ENCODE measurements around the gene MARK3.

MARK3 gene

DNA sequence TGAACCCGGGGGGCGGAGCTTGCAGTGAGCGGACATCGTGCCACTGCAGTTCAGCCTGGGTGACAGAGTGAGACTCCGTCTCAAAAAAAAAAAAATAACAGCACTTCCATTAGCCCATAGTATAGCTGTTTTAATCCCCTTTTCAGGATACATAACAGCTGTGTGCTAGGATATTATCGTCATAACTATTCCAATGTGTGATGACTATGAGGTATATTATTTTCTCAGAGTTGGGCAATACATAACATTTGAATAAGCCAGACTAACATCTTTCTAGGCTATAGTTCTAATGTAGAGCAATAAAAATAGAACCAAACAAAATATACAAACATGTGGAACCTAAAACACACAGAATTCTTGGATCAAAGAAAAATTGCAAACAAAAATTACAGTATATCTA lies 57.1 kb downstream of the MARK3 start:
- DNase-seq (ENCODE audit: low spot score), result no peak

DNA sequence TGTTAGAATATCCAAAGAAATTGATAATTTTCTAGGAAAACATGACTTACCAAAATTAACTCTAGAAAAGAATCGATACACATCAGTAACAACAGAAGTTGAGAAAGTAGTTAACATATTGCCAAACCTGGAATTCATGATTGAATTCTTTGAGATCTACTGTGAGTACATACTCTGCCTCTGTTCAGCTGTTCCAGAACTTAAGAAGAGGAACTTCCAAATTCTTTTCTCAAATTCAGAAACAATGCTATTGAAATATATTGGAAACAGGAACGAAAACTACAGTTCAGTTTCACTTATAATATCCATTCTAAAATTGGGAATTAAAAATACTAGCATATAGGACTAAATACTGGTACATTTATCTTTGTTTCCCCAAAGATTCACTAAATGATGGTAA lies 57.9 kb downstream of the MARK3 start:
- DNase-seq (ENCODE audit: low spot score), result no peak

GRCh38 chr14:103444837-103445524 lies 59.8 kb downstream of the MARK3 start:
- DNase-seq (ENCODE audit: low spot score), result no peak

DNA sequence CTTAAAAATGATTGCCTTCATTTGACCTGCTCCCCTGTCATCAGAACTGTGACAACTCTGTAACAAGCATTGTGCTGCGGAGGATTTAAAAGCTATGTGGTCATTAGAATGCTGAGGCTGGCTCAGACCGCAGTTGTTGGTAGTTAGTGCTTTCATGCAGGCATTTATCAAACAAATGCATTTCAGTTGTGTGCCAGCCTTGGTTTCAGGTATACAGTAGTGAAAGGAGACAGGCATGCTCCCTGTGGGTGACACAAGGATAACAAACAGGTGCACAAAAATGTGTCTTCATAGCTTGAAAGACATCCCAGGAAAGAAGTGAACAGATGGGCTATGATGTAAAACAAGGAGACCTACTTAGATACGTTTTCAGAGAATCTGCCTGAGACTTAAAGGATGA lies 60.6 kb downstream of the MARK3 start:
- no peak for DNase-seq (ENCODE audit: low spot score)

GRCh38 chr14:103448097-103448496 lies 62.9 kb downstream of the MARK3 start:
- DNase-seq (ENCODE audit: low spot score), result no peak

- no peak for DNase-seq (ENCODE audit: low spot score)
Observed at GRCh38 chr14:103449634-103450161, 64.5 kb downstream of the MARK3 start.

DNA sequence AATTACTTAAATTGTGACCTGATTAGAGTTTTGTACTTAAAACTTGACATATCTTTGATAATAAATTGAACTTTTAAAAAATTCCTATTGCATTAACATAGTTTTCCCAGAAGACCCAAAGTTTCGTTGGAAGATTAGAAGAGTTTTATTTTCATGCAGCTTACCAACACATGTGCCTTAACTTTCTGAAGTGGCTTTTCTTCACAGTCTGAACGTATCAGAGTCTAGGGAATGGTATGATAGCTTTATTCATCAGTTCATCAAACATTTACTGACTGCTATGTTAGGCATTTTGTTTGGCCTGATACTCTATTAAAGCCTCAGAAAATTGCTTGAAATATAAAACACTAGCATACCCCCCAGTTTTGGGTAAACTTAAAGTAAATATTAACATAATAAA lies 65.2 kb downstream of the MARK3 start:
- DNase-seq (ENCODE audit: low spot score), result no peak

DNA sequence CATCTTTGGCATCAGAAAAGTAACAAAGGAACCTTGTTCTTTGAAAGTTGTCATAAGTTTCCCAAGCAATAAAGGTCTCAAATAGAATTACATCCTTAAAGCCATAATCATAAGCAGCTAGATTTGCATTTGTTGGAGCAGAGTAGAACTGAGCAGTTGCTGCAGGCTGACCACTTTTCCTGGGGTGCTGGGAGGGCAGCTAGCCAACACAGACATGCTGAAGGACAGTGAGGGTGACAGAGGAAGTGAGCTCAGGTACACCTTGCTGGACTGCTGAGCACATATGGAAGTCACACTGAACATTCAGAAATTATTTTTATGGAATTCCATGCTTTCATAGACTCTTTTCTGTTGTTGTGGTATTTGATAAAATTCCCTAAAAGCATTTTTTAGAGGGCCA lies 66.2 kb downstream of the MARK3 start:
- no peak for DNase-seq (ENCODE audit: low spot score)

DNA sequence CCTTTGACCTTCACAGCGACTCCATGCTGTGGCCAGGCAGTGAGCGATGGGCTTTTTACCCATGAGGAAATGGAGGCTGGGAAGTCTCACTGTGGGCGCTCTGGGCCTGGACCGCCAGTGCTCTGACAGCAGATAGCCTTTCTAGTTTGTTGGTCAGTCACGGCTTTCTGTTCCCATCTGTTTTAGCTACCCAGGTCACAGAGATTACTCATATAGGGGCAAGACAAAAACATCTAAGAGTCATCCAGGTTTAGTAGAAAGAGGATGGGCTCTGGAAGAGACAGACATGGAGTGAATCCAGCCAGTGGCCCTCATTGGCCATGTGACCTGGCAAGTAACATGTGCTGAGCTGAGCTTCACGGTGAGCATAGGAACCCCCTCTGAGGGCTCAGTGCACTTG lies 68.6 kb downstream of the MARK3 start:
- no peak for DNase-seq (ENCODE audit: low spot score)

DNA sequence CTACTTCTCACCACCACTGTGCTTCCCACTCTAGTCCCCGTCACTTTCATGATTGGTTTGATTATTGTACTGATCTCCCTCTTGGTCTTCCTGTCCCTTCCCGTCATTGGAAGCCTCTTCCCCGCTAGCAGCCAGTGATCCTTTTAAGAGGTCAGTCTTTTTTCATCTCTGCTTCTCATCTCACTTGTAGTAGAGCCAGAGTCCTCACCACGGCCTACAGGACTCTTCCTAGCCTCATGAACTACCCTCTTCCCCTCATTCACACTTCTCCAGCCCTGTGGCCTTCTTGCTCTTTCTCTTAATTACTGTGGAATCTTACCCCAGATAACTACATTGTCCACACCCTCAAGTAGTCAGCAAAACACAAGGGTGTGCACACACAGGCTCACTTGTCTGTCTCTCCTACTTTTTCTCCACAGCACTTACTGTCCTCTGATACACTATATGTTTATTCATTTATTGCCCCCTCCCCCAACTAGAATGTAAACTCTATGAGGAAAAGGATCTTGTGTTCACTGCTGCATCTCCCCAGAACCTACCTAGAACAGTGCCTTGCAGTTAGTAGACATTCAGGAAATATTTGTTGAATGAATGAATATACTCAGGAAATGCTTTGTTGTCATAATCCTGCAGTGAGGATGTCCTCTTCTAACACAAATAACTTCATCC lies 71.1 kb downstream of the MARK3 start:
- no peak for DNase-seq (ENCODE audit: low spot score)

DNA sequence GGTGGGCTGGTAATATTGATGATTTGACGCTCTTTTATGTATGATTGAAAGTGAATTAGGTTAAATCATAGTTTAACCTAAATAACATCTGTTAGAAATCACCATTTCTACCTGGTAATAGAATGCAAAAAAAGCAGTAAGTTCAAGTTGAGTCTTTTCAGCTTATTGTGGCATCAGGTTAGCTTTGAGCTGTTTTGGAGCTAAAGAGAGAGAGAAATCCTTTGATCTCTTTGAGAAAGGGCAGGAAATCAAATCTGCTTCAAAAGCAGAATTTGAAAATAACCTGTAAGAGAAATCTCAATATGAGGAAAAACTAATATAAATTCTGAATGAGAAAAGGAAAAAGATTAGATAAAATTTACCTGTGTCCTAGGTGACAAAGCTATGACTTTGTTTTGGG lies 75.2 kb downstream of the MARK3 start:
- no peak for DNase-seq (ENCODE audit: low spot score)

GRCh38 chr14:103463149-103463548 lies 77.9 kb downstream of the MARK3 start:
- DNase-seq (ENCODE audit: low spot score), result no peak

DNA sequence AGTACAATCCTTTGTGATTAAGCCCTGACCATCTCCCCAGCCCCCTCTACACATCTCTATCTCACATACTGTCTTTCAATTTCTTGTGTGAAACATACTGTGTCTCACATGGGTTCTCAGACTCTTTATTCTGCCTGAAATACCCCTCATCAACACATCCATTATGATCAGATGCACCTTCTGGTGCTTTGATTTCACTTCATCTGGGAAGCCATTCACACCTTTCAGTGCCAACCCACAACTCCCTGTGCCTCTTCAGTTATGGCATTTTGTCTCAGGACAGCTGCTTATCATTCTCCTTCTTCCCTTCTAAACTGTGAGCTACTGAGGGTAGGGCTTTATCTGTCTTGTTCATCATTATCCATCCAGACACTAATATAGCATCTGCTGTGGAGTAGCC lies 78.6 kb downstream of the MARK3 start:
- no peak for DNase-seq (ENCODE audit: low spot score)

GRCh38 chr14:103472939-103473338 lies 87.7 kb downstream of the MARK3 start:
- DNase-seq (ENCODE audit: low spot score), result no peak

DNA sequence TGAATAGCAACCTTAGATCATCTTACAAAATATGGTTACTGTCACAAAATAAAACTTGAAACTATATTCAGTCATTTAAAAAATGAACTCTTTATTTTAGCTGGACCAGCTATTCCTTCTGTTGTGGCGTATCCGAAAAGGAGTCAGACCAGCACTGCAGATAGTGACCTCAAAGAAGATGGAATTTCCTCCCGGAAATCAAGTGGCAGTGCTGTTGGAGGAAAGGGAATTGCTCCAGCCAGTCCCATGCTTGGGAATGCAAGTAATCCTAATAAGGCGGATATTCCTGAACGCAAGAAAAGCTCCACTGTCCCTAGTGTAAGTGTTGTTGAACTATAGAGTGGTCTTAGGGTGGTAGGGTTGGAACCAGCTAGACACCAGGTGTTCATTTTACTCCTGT lies 89.7 kb downstream of the MARK3 start:
- DNase-seq (ENCODE audit: low spot score), result no peak

DNA sequence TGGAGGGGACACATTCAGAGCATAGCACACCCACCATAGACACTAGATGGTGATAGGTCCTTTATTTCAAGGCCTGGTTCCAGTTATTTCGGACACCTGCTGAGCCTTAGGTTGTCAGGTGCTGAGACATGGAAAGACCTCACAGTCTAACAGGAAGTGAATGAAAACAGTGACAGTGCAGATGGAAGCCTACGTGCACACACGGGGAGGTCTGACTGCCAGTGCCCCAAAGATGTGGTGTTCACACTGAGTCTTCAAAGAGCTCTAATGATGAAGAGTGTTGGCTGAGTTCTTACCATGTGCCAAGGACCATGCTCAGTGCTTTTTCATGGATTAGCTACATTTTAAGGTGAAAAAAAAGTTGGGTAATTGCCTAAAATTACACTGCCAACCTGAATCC lies 90.8 kb downstream of the MARK3 start:
- no peak for DNase-seq (ENCODE audit: low spot score)

- DNase-seq (ENCODE audit: low spot score), result no peak
Observed at GRCh38 chr14:103476631-103477030, 91.4 kb downstream of the MARK3 start.

- peak; percentile 11 for DNase-seq (ENCODE audit: low spot score)
Observed at GRCh38 chr14:103480595-103480994, 95.4 kb downstream of the MARK3 start.

- no peak for DNase-seq (ENCODE audit: low spot score)
Observed at GRCh38 chr14:103483600-103483999, 98.4 kb downstream of the MARK3 start.

GRCh38 chr14:103485504-103485903 lies 100.3 kb downstream of the MARK3 start:
- no peak for DNase-seq (ENCODE audit: low spot score)

DNA sequence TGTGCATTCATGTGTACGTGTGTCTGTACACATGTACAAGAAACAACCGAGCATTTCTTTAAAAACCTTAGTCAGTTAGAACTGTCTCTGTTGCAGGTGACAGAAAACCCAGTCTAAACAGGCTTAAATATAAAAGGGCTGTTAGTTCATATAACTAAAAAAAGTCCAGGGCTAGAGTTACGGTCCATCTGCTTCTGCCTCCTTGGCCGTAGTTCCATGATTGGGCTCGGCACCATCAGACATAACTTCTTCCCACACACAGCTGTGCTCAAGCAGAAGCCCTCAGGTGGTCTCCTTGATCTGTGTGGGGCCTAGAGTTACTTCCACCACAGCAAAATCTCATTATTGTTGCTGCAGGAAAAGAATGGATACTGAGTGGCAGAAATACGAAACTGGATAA lies 102.9 kb downstream of the MARK3 start:
- no peak for DNase-seq (ENCODE audit: low spot score)

DNA sequence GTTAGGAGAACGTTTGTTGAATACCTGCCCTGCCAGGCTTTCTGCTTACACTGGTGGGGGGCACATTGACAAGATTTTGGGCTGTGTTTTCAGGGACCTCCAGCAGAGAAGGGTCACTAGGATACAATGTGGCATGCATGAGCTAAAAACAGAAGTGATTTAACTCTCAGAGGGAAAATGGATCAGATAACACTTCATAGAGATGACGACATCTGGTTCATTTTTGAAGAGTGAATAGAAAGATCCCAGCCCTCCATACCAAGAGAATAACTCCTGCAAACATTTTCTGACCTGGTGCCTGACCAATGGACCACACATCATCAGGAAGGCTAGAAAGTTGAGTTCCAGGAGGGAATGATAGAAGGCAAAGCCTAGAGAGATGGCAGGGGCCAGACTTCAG lies 103.7 kb downstream of the MARK3 start:
- DNase-seq (ENCODE audit: low spot score), result no peak

GRCh38 chr14:103489621-103490020 lies 104.4 kb downstream of the MARK3 start:
- DNase-seq (ENCODE audit: low spot score), result no peak

- no peak for DNase-seq (ENCODE audit: low spot score)
Observed at GRCh38 chr14:103491691-103492090, 106.5 kb downstream of the MARK3 start.
